Measurements from ENCODE around the gene IKZF5. TPM values are rescaled to one million over a fixed set of nuclear protein-coding genes. Genes with fewer than 3 reads are reported as not detected.

The IKZF5 gene
- total and polyA plus RNA-seq, 9 of the 15 experiments (the other 6 are each of a cell fraction or from before 2014, with no cell fraction given): 3.8 to 19.6 (median 12.4) TPM

GRCh38 chr10:122953902-122954730 is 54.5 kb downstream of the IKZF5 start, which contains the start of gene C10orf88 (continued):
- TF ChIP-seq ZNF197 (CRISPR knock-in tag; IDR thresholded peaks at IDR 0.05; ENCODE audit: low read depth): no peak
- no peak for TF ChIP-seq ZNF551 (CRISPR knock-in tag; IDR thresholded peaks at IDR 0.05)
- TF ChIP-seq BRCA1 (IDR thresholded peaks at IDR 0.05): no peak
- no peak for TF ChIP-seq BRCA1 (CRISPR knock-in tag; IDR thresholded peaks at IDR 0.05)
- TF ChIP-seq HNRNPH1 (optimal IDR thresholded peaks at IDR 0.05; ENCODE audit: low read depth, low read length): no peak
- no peak for TF ChIP-seq PHTF2 (CRISPR knock-in tag; IDR thresholded peaks at IDR 0.05)
- peak; percentile 68; the same call in 1 of the 2 replicates for TF ChIP-seq CTBP1 (IDR thresholded peaks at IDR 0.05; ENCODE audit: borderline replicate concordance)
- no peak for TF ChIP-seq ZNF318 (IDR thresholded peaks at IDR 0.05; ENCODE audit: borderline replicate concordance in 1 of 2, low read depth in 1 of 2)
- no peak for TF ChIP-seq ZNF253 (CRISPR knock-in tag; conservative IDR thresholded peaks at IDR 0.05)
- TF ChIP-seq TSC22D4 (tag; IDR thresholded peaks at IDR 0.05): no peak
- TF ChIP-seq POU5F1 (IDR thresholded peaks at IDR 0.05; ENCODE audit: borderline replicate concordance, low read depth, low read length, partially characterized antibody): peak; percentile 80
- no peak for TF ChIP-seq ARHGAP35 (IDR thresholded peaks at IDR 0.05; ENCODE audit: partially characterized antibody)
- TF ChIP-seq ZBTB49 (CRISPR knock-in tag; IDR thresholded peaks at IDR 0.05; ENCODE audit: borderline replicate concordance): no peak

Data from K562 (cell line).